Thyroid gland (tissue), 4 donors: ENCODE measurements around the gene LYPD6B.

ENCODE experiments used
- CTCF ChIP-seq, 6 experiments: fragments of 200-600 bp in 3 of 6; fragments of 450-650 bp in 3 of 6; sonication (generic) in 3 of 6; IDR thresholded peaks; one replicate each; pipeline ENCODE4 v1.5.1; 2016 to 2019; ENCODE audit warnings: antibody characterized with exemption in 6 of 6, mild to moderate bottlenecking in 2 of 6, inconsistent platforms in 1 of 6, moderate library complexity in 1 of 6
- POLR2A ChIP-seq, 2 donors: fragments of 450-650 bp; IDR thresholded peaks; one replicate each; pipeline ENCODE4 v1.6.1; 2017; ENCODE audit warnings: antibody characterized with exemption in 2 of 2, mild to moderate bottlenecking in 2 of 2, moderate library complexity in 1 of 2

- TF ChIP-seq CTCF (IDR thresholded peaks at IDR 0.05) (no peak), POLR2A (IDR thresholded peaks at IDR 0.05) (no peak)
Observed at GRCh38 chr2:149008381-149008780, 30.1 kb upstream of the LYPD6B start.
